Neural cell (in vitro differentiated cells): ENCODE measurements around the gene CNPPD1. TPM values are rescaled to one million over a fixed set of nuclear protein-coding genes. Genes with fewer than 3 reads are reported as not detected.

Experiments
- H2AFZ ChIP-seq: fragments of 200-600, 300-800 bp; sonication (generic), shearing (Covaris generic); 2 replicates; pipeline ENCODE4 v1.6.0; 2014; ENCODE audit warnings: low read depth, mild to moderate bottlenecking, antibody characterized with exemption, low read length, moderate library complexity
- H3F3A ChIP-seq: fragments of 200-600 bp; shearing (Covaris generic); 2 replicates; pipeline ENCODE4 v1.6.1; 2016; ENCODE audit warnings: mild to moderate bottlenecking, moderate library complexity, mixed read lengths, antibody characterized with exemption, low read length; ENCODE audit not compliant: insufficient read depth, poor library complexity, severe bottlenecking
- H3K27ac ChIP-seq: fragments of 200-600, 300-800 bp; sonication (generic), shearing (Covaris generic); 2 replicates; pipeline ENCODE4 v1.5.1; 2014; ENCODE audit warnings: mild to moderate bottlenecking, low read length, moderate library complexity
- H3K27me3 ChIP-seq: fragments of 300-800, 200-600 bp; sonication (generic), shearing (Covaris generic); 2 replicates; pipeline ENCODE4 v1.6.0; 2014; ENCODE audit warnings: mild to moderate bottlenecking, low read depth, low read length, moderate library complexity; ENCODE audit not compliant: insufficient read depth
- H3K36me3 ChIP-seq: fragments of 300-800, 200-600 bp; sonication (generic), shearing (Covaris generic); 2 replicates; pipeline ENCODE4 v1.5.1; 2014; ENCODE audit warnings: mild to moderate bottlenecking, antibody characterized with exemption, low read length, moderate library complexity; ENCODE audit not compliant: insufficient read depth
- H3K4me2 ChIP-seq: fragments of 300-800, 200-600 bp; sonication (generic), shearing (Covaris generic); 2 replicates; pipeline ENCODE4 v1.6.0; 2014; ENCODE audit warnings: mild to moderate bottlenecking, low read length
- H3K4me3 ChIP-seq: fragments of 300-800, 200-600 bp; sonication (generic), shearing (Covaris generic); 2 replicates; pipeline ENCODE4 v1.5.1; 2014; ENCODE audit warnings: mild to moderate bottlenecking, low read length, moderate library complexity
- H3K79me2 ChIP-seq: fragments of 200-600 bp; shearing (Covaris generic); replicated peaks from 2 replicates; pipeline ENCODE4 v1.6.0; 2014; ENCODE audit warnings: mild to moderate bottlenecking, low read length, moderate library complexity; ENCODE audit not compliant: insufficient read depth
- H3K9ac ChIP-seq: fragments of 300-800, 200-600 bp; sonication (generic), shearing (Covaris generic); 2 replicates; pipeline ENCODE4 v1.6.1; 2016; ENCODE audit warnings: mild to moderate bottlenecking, low read length, mixed read lengths
- H3K9me2 ChIP-seq: fragments of 200-600 bp; shearing (Covaris generic); 2 replicates; pipeline ENCODE4 v1.6.1; 2016; ENCODE audit warnings: mild to moderate bottlenecking, low read length, mixed read lengths; ENCODE audit not compliant: insufficient read depth
- H3K9me3 ChIP-seq: fragments of 200-600, 300-800 bp; sonication (generic), shearing (Covaris generic); 2 replicates; pipeline ENCODE4 v1.6.1; 2016; ENCODE audit warnings: mild to moderate bottlenecking, mixed run types, low read length, moderate library complexity, mixed read lengths
- H4K20me1 ChIP-seq: fragments of 200-600 bp; shearing (Covaris generic); 2 replicates; pipeline ENCODE4 v1.6.1; 2016; ENCODE audit warnings: mild to moderate bottlenecking, mixed run types; ENCODE audit not compliant: insufficient read depth
- CTCF ChIP-seq: fragments of 450-650 bp; IDR thresholded peaks from 2 replicates; pipeline ENCODE4 v1.5.1; 2014; ENCODE audit warnings: antibody characterized with exemption, mild to moderate bottlenecking, moderate library complexity; ENCODE audit not compliant: poor library complexity, severe bottlenecking
- EP300 ChIP-seq: fragments of 450-650 bp; conservative IDR thresholded peaks from 2 replicates; pipeline ENCODE4 v1.6.1; 2014; ENCODE audit warnings: antibody characterized with exemption, mild to moderate bottlenecking, moderate library complexity; ENCODE audit not compliant: poor library complexity, severe bottlenecking
- EZH2 ChIP-seq: fragments of 200-600, 300-800 bp; shearing (Covaris generic), sonication (generic); IDR thresholded peaks from 2 replicates; pipeline ENCODE4 v1.6.1; 2014; ENCODE audit warnings: antibody characterized with exemption, low read length, borderline replicate concordance, mild to moderate bottlenecking; ENCODE audit not compliant: insufficient read depth, poor library complexity, severe bottlenecking
- MXI1 ChIP-seq: fragments of 450-650 bp; conservative IDR thresholded peaks from 2 replicates; pipeline ENCODE4 v1.6.1; 2014; ENCODE audit warnings: antibody characterized with exemption, mild to moderate bottlenecking; ENCODE audit not compliant: poor library complexity, severe bottlenecking
- POLR2AphosphoS5 ChIP-seq: IDR thresholded peaks from 2 replicates; pipeline ENCODE4 v1.6.1; 2012
- RAD21 ChIP-seq: fragments of 450-650 bp; conservative IDR thresholded peaks from 2 replicates; pipeline ENCODE4 v1.6.1; 2014; ENCODE audit warnings: antibody characterized with exemption, mild to moderate bottlenecking, moderate library complexity
- REST ChIP-seq: IDR thresholded peaks from 2 replicates; pipeline ENCODE4 v1.6.1; 2012; ENCODE audit warnings: borderline replicate concordance
- SMC3 ChIP-seq: fragments of 450-650 bp; conservative IDR thresholded peaks from 2 replicates; pipeline ENCODE4 v1.6.1; 2014; ENCODE audit warnings: antibody characterized with exemption, mild to moderate bottlenecking, moderate library complexity; ENCODE audit not compliant: poor library complexity
- TAF1 ChIP-seq: IDR thresholded peaks from 2 replicates; pipeline ENCODE4 v1.6.1; 2012; ENCODE audit warnings: low read depth
- polyA plus RNA-seq: library from polyadenylated mRNA; depleted of rRNA; stranded (reverse); fragments of >200 nt; gene quantifications from 2 replicates; pipeline ENCODE4 v1.2.3, GENCODE V29; 2014

Gene CNPPD1
- polyA plus RNA-seq, 1 donor from 2014 or later: 89.1 TPM

- Histone ChIP-seq H3K36me3 (no peaks in the 10 kb centered on the region), H3K9ac (no peak overlapping the region), H3K27me3 (no peaks in the 10 kb centered on the region), H3K9me2 (no peaks in the 10 kb centered on the region), H3K4me2 (no peak overlapping the region), H3K9me3 (no peaks in the 10 kb centered on the region), H4K20me1 (no peaks in the 10 kb centered on the region), H3K4me3 (no peak overlapping the region), H3K79me2 (no peaks in the 10 kb centered on the region), H3K27ac (no peak overlapping the region), H3F3A (no peaks in the 10 kb centered on the region), H2AFZ (no peak overlapping the region)
- TF ChIP-seq REST: no peak
- TF ChIP-seq SMC3: no peak
- TF ChIP-seq RAD21: no peak
- TF ChIP-seq CTCF: no peak
- TF ChIP-seq EP300: no peak
- no peak for TF ChIP-seq EZH2
- no peak for TF ChIP-seq TAF1
- no peak for TF ChIP-seq POLR2AphosphoS5
- no peak for TF ChIP-seq MXI1
These were observed 10.2 kb upstream of the CNPPD1 start for GRCh38 chr2:219186754-219187456.

- no peaks in the 10 kb centered on the region for H4K20me1 ChIP-seq
- no peaks in the 10 kb centered on the region for H3K27me3 ChIP-seq
- no peaks in the 10 kb centered on the region for H3F3A ChIP-seq
- TF ChIP-seq MXI1: no peak
- TF ChIP-seq CTCF: no peak
- no peak for TF ChIP-seq EZH2
- no peak for TF ChIP-seq SMC3
- no peak for TF ChIP-seq EP300
- no peak for TF ChIP-seq REST
- no peak for TF ChIP-seq RAD21
- TF ChIP-seq POLR2AphosphoS5: no peak
- TF ChIP-seq TAF1: no peak
- peaks cover 6% of the 10 kb centered on the region for H3K36me3 ChIP-seq
- no peak overlapping the region for H3K27ac ChIP-seq
- no peak overlapping the region for H3K9ac ChIP-seq
- H3K79me2 ChIP-seq: peaks cover 10% of the 10 kb centered on the region
- H3K9me3 ChIP-seq: no peaks in the 10 kb centered on the region
- H3K4me2 ChIP-seq: no peak overlapping the region
- H3K4me3 ChIP-seq: no peak overlapping the region
- no peak overlapping the region for H2AFZ ChIP-seq
- H3K9me2 ChIP-seq: no peaks in the 10 kb centered on the region
These were observed 7.4 kb upstream of the CNPPD1 start for GRCh38 chr2:219184121-219184520.
